Measurements from ENCODE around the gene RFX2. TPM values are rescaled to one million over a fixed set of nuclear protein-coding genes. Genes with fewer than 3 reads are reported as not detected.
A peak's percentile ranks its signal among the peaks of the same experiment; 100 is the strongest.

The RFX2 gene
- total RNA-seq, 1 experiment from 2014 or later, result 4.6 TPM

DNA sequence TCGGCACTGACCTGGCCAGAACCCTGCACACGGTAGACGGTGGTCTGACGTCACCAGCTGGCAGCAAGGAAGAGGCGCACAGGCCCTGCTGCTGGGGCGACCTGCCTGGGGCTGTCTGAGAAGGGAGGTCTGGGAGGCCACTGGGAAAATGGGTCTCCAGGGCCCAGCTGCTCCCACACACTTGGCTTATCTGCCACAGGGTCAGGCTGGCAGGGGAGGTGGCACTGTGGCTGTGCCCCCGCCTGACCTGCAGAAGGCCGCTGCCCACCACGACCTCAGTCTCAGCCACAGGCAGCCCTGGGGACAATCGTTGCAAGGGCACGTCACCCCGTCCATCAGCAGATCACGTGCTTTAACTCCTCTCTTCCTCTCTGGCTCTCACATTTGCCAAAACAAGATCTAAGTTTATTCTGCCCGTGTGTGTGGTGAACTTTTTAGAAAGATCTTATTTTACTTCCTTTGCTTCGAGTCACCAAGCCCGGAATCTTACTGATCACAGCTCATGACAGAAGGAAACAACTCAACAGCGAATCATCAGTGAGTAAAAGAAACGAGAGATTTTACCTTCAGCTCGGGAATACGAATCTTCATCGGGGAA lies 87.1 kb downstream of the RFX2 start:
- no peaks in the 10 kb centered on the region for H3K36me3 Mint-ChIP-seq
- no peak for DNase-seq (ENCODE audit: low spot score)
- H3K27me3 Mint-ChIP-seq (ENCODE audit: low read depth), result peaks cover 12% of the 10 kb centered on the region
- ChIA-PET CTCF (interaction anchor here (1.0 to 7.6 kb wide), 31 partner anchors 9 to 349 kb away, joined by 3 to 245 read pairs (median 11); partner anchors contain the start of genes ALKBH7, FUT3, NDUFA11 and NRTN), POLR2A (interaction anchor here (0.5 to 1.0 kb wide), 2 partner anchors 55 to 215 kb away, joined by 4 read pairs; no protein-coding TSS in a partner anchor)
- no peak overlapping the region for H3K4me3 Mint-ChIP-seq
- ATAC-seq, result no peak
- 0 out of 2 replicates have a peak, but pooled peaks cover 6% of the 10 kb centered on the region for H3K4me1 Mint-ChIP-seq
- H3K9me3 Mint-ChIP-seq, result no peaks in the 10 kb centered on the region
- TF ChIP-seq ZNF263 (CRISPR knock-in tag; IDR thresholded peaks at IDR 0.05; ENCODE audit: low read depth) (no peak), ZNF396 (CRISPR knock-in tag; IDR thresholded peaks at IDR 0.05; ENCODE audit: borderline replicate concordance) (no peak), ZNF232 (CRISPR knock-in tag; IDR thresholded peaks at IDR 0.05) (no peak)
- TF ChIP-seq, protein P1, sequence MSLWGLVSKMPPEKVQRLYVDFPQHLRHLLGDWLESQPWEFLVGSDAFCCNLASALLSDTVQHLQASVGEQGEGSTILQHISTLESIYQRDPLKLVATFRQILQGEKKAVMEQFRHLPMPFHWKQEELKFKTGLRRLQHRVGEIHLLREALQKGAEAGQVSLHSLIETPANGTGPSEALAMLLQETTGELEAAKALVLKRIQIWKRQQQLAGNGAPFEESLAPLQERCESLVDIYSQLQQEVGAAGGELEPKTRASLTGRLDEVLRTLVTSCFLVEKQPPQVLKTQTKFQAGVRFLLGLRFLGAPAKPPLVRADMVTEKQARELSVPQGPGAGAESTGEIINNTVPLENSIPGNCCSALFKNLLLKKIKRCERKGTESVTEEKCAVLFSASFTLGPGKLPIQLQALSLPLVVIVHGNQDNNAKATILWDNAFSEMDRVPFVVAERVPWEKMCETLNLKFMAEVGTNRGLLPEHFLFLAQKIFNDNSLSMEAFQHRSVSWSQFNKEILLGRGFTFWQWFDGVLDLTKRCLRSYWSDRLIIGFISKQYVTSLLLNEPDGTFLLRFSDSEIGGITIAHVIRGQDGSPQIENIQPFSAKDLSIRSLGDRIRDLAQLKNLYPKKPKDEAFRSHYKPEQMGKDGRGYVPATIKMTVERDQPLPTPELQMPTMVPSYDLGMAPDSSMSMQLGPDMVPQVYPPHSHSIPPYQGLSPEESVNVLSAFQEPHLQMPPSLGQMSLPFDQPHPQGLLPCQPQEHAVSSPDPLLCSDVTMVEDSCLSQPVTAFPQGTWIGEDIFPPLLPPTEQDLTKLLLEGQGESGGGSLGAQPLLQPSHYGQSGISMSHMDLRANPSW (CRISPR knock-in tag; conservative IDR thresholded peaks at IDR 0.05; ENCODE audit: low read depth), result no peak
- H3K27ac Mint-ChIP-seq, result no peak overlapping the region

DNA sequence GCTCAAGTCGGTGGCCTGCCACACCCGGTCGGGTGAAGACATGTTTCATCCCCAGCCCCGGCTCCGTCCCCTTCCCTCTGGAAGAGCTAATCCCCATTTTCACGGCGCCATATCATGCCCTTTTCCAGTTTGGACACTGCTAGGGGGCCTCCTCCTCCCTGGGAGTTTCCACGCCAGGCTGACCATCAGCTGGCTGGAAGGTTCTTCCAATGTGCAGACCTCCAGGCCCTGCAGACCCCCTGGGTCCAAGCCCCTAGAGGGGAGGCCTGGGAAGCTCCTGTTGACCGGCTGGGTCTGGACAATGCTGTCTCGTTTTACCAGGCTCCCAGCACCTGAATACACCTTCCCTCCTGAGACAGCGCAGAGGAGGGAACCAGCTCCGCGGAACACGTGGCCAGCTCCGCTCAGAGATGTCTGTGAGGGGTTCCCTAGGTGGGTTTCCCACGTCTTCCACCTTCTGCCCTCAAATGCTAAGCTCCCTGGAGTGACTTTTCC lies 87.7 kb downstream of the RFX2 start:
- H3K27ac Mint-ChIP-seq, result no peak overlapping the region
- H3K9me3 Mint-ChIP-seq, result no peaks in the 10 kb centered on the region
- CTCF ChIA-PET, result interaction anchor here (0.6 to 7.6 kb wide), 47 partner anchors 10 to 350 kb away, joined by 3 to 245 read pairs (median 5); partner anchors contain the start of genes ALKBH7, DUS3L, FUT3 and NDUFA11
- H3K4me1 Mint-ChIP-seq, result 0 out of 2 replicates have a peak, but pooled peaks cover 6% of the 10 kb centered on the region
- no peak overlapping the region for H3K4me3 Mint-ChIP-seq
- POLR2A ChIA-PET, result interaction anchor here (0.5 to 1.0 kb wide), 2 partner anchors 55 to 214 kb away, joined by 4 read pairs; no protein-coding TSS in a partner anchor
- TF ChIP-seq, protein P2, sequence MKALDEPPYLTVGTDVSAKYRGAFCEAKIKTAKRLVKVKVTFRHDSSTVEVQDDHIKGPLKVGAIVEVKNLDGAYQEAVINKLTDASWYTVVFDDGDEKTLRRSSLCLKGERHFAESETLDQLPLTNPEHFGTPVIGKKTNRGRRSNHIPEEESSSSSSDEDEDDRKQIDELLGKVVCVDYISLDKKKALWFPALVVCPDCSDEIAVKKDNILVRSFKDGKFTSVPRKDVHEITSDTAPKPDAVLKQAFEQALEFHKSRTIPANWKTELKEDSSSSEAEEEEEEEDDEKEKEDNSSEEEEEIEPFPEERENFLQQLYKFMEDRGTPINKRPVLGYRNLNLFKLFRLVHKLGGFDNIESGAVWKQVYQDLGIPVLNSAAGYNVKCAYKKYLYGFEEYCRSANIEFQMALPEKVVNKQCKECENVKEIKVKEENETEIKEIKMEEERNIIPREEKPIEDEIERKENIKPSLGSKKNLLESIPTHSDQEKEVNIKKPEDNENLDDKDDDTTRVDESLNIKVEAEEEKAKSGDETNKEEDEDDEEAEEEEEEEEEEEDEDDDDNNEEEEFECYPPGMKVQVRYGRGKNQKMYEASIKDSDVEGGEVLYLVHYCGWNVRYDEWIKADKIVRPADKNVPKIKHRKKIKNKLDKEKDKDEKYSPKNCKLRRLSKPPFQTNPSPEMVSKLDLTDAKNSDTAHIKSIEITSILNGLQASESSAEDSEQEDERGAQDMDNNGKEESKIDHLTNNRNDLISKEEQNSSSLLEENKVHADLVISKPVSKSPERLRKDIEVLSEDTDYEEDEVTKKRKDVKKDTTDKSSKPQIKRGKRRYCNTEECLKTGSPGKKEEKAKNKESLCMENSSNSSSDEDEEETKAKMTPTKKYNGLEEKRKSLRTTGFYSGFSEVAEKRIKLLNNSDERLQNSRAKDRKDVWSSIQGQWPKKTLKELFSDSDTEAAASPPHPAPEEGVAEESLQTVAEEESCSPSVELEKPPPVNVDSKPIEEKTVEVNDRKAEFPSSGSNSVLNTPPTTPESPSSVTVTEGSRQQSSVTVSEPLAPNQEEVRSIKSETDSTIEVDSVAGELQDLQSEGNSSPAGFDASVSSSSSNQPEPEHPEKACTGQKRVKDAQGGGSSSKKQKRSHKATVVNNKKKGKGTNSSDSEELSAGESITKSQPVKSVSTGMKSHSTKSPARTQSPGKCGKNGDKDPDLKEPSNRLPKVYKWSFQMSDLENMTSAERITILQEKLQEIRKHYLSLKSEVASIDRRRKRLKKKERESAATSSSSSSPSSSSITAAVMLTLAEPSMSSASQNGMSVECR (CRISPR knock-in tag; IDR thresholded peaks at IDR 0.05; ENCODE audit: borderline replicate concordance), result no peak
- TF ChIP-seq, protein P3, sequence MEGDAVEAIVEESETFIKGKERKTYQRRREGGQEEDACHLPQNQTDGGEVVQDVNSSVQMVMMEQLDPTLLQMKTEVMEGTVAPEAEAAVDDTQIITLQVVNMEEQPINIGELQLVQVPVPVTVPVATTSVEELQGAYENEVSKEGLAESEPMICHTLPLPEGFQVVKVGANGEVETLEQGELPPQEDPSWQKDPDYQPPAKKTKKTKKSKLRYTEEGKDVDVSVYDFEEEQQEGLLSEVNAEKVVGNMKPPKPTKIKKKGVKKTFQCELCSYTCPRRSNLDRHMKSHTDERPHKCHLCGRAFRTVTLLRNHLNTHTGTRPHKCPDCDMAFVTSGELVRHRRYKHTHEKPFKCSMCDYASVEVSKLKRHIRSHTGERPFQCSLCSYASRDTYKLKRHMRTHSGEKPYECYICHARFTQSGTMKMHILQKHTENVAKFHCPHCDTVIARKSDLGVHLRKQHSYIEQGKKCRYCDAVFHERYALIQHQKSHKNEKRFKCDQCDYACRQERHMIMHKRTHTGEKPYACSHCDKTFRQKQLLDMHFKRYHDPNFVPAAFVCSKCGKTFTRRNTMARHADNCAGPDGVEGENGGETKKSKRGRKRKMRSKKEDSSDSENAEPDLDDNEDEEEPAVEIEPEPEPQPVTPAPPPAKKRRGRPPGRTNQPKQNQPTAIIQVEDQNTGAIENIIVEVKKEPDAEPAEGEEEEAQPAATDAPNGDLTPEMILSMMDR (IDR thresholded peaks at IDR 0.05), result peak; percentile 14; the same call in 1 of the 2 replicates
- TF ChIP-seq, protein P4, sequence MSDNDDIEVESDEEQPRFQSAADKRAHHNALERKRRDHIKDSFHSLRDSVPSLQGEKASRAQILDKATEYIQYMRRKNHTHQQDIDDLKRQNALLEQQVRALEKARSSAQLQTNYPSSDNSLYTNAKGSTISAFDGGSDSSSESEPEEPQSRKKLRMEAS (CRISPR knock-in tag; IDR thresholded peaks at IDR 0.05), result 0 out of 2 replicates have a peak, but pooled peaks have one; percentile 22
- peaks cover 12% of the 10 kb centered on the region for H3K27me3 Mint-ChIP-seq (ENCODE audit: low read depth)
- ATAC-seq (no peak), DNase-seq (ENCODE audit: low spot score) (no peak)
- H3K36me3 Mint-ChIP-seq, result no peaks in the 10 kb centered on the region

DNA sequence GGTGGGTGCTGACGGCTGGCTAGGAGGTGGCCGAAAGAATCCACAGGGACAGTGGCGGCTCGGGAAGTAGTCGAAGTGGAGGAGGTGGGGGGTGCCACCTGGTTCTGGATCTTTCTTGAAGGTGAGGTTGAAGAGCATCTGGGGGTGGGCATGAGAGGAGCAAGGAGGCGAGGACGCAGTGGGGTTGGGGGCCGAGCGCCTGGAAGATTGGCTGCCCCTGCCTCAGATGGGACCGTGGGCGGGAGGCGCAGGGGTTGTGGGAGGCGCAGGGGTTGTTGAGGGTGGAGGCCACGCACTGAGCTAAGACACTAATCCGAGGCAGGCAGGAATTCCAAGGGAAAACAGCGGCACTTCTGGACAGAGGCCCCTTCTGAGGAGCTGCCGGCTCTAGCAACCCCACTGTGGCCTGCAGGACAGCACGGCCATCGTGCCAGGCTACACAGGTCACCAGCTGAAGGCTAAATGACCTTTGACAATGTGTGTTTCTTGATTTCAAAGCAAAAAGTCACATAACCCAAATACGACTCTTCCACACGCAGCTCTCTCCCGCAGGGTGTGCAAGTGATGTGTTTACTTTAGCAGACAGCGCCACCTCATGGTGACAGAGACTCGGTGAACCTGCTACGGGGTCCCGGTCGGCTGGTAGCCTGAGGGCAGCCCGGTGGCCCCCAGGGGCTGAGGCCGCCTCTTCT lies 88.3 kb downstream of the RFX2 start:
- H3K27ac Mint-ChIP-seq, result no peak overlapping the region
- ChIA-PET CTCF (interaction anchor here (0.5 to 7.6 kb wide), 54 partner anchors 9 to 1333 kb away, joined by 3 to 245 read pairs (median 5); partner anchors contain the start of genes ALKBH7, DUS3L, FUT3 and NDUFA11), POLR2A (interaction anchor here (0.5 to 1.0 kb wide), 3 partner anchors 54 to 194 kb away, joined by 3 to 4 read pairs (median 3); no protein-coding TSS in a partner anchor)
- 0 out of 2 replicates have a peak, but pooled peaks cover 6% of the 10 kb centered on the region for H3K4me1 Mint-ChIP-seq
- ATAC-seq, result peak; percentile 89
- peaks cover 12% of the 10 kb centered on the region for H3K27me3 Mint-ChIP-seq (ENCODE audit: low read depth)
- no peaks in the 10 kb centered on the region for H3K9me3 Mint-ChIP-seq
- peak; percentile 93 for DNase-seq (ENCODE audit: low spot score)
- H3K36me3 Mint-ChIP-seq, result no peaks in the 10 kb centered on the region
- H3K4me3 Mint-ChIP-seq, result no peak overlapping the region
- TF ChIP-seq JAZF1 (CRISPR knock-in tag; IDR thresholded peaks at IDR 0.05), result no peak
- TF ChIP-seq, protein P3 (IDR thresholded peaks at IDR 0.05), result peak; percentile 80
- no peak for TF ChIP-seq ZNF121 (CRISPR knock-in tag; IDR thresholded peaks at IDR 0.05)
- TF ChIP-seq ELF4 (CRISPR knock-in tag; IDR thresholded peaks at IDR 0.05; ENCODE audit: low read depth), result no peak
- TF ChIP-seq SP1 (CRISPR knock-in tag; conservative IDR thresholded peaks at IDR 0.05), result 0 out of 2 replicates have a peak, but pooled peaks have one; percentile 18
- TF ChIP-seq NR2C2 (CRISPR knock-in tag; IDR thresholded peaks at IDR 0.05), result no peak
- TF ChIP-seq FOXK1 (CRISPR knock-in tag; IDR thresholded peaks at IDR 0.05), result 0 out of 2 replicates have a peak, but pooled peaks have one; percentile 19

All from WTC11 (cell line).